ENCODE data around the gene OR52R1. TPM values are rescaled to one million over a fixed set of nuclear protein-coding genes. Genes with fewer than 3 reads are reported as not detected.

The OR52R1 gene
- total and polyA plus RNA-seq, 10 of the 15 experiments (the other 5 are each of a cell fraction or from before 2014, with no cell fraction given): not detected

- Histone ChIP-seq H2AFZ (ENCODE audit: control insufficient read depth, low read depth, low read length) (no peak overlapping the region), H3K4me2 (ENCODE audit: control insufficient read depth, insufficient read depth) (no peak overlapping the region), H3K4me1 (ENCODE audit: control insufficient read depth, insufficient read depth, low read length) (no peaks in the 10 kb centered on the region), H3K36me3 (ENCODE audit: control insufficient read depth in 2 of 2, insufficient read depth in 2 of 2, low read length in 1 of 2) (no peaks in the 10 kb centered on the region), H3K4me3 (no peak overlapping the region), H3K9ac (ENCODE audit: control insufficient read depth, insufficient read depth, low read length) (no peak overlapping the region), H3K9me3 (replicated peaks; ENCODE audit: control insufficient read depth, insufficient read depth, low read length) (no peaks in the 10 kb centered on the region), H3K79me2 (ENCODE audit: control insufficient read depth, insufficient read depth, low read length) (no peaks in the 10 kb centered on the region), H4K20me1 (ENCODE audit: control insufficient read depth, insufficient read depth) (no peaks in the 10 kb centered on the region), H3K27me3 (replicated peaks in 1 of 2; ENCODE audit: control insufficient read depth in 2 of 2, insufficient read depth in 2 of 2, low read length in 1 of 2) (no peaks in the 10 kb centered on the region), H3K27ac (ENCODE audit: control insufficient read depth, insufficient read depth) (no peak overlapping the region)
- FAIRE-seq (no peak), DNase-seq (ENCODE audit: low read depth, low spot score) (no peak), ATAC-seq (no peak)
- no TSS peak for BruUV-seq (replicated peaks)
- WGBS (ENCODE audit: insufficient coverage, insufficient replicate concordance, low lambda C conversion rate, missing lambda C conversion rate): 0% methylated on average over 1 of the region's 1 CpG
- in situ Hi-C loops (cut with MboI): no loop called here
- ChIA-PET SMC1A (ENCODE audit: uncharacterized antibody, unreplicated experiment) (no interaction called here), CTCF (interaction anchor here (0.8 to 1.3 kb wide), 2 partner anchors 145 to 147 kb away, joined by 3 to 5 read pairs; partner anchors contain the start of gene OR51D1), RAD21 (ENCODE audit: unreplicated experiment) (no interaction called here), POLR2A (no interaction called here)
- no peak for TF ChIP-seq ZNF622 (IDR thresholded peaks at IDR 0.05)
- TF ChIP-seq MXI1 (IDR thresholded peaks at IDR 0.05; ENCODE audit: low read depth, low read length): no peak
- TF ChIP-seq, protein P1, sequence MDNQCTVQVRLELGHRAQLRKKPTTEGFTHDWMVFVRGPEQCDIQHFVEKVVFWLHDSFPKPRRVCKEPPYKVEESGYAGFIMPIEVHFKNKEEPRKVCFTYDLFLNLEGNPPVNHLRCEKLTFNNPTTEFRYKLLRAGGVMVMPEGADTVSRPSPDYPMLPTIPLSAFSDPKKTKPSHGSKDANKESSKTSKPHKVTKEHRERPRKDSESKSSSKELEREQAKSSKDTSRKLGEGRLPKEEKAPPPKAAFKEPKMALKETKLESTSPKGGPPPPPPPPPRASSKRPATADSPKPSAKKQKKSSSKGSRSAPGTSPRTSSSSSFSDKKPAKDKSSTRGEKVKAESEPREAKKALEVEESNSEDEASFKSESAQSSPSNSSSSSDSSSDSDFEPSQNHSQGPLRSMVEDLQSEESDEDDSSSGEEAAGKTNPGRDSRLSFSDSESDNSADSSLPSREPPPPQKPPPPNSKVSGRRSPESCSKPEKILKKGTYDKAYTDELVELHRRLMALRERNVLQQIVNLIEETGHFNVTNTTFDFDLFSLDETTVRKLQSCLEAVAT (IDR thresholded peaks at IDR 0.05): no peak
- no peak for TF ChIP-seq BCL11A (IDR thresholded peaks at IDR 0.05; ENCODE audit: low read depth, low read length)
- TF ChIP-seq KAT2A (conservative IDR thresholded peaks at IDR 0.05; ENCODE audit: control insufficient read depth, low read depth, low read length): no peak
- no peak for TF ChIP-seq CHD2 (IDR thresholded peaks at IDR 0.05; ENCODE audit: borderline replicate concordance, low read depth, low read length)
- TF ChIP-seq FOXM1 (IDR thresholded peaks at IDR 0.05; ENCODE audit: low read depth, low read length): no peak
- no peak for TF ChIP-seq TBL1XR1 (IDR thresholded peaks at IDR 0.05; ENCODE audit: low read depth, low read length)
- TF ChIP-seq MEF2B (IDR thresholded peaks at IDR 0.05; ENCODE audit: partially characterized antibody, poor library complexity, severe bottlenecking): no peak
- no peak for TF ChIP-seq BHLHE40 (IDR thresholded peaks at IDR 0.05; ENCODE audit: borderline replicate concordance in 1 of 2, low read depth in 2 of 2, low read length in 1 of 2)
- no peak for TF ChIP-seq CEBPZ (IDR thresholded peaks at IDR 0.05; ENCODE audit: low read depth, low read length)
- intact Hi-C loops (cut with micrococcal nuclease; ENCODE audit: unreplicated experiment): no loop called here
Observed at GRCh38 chr11:4782454-4782853, 21.7 kb downstream of the OR52R1 start.
